Panc1 (cell line): ENCODE measurements around the gene TMEM192. TPM values are rescaled to one million over a fixed set of nuclear protein-coding genes. Genes with fewer than 3 reads are reported as not detected.
"Not testable (repeated sequence)": the region's sequence is repeated elsewhere in the genome, so short reads cannot be mapped to it uniquely, and the experiment has no call there.

Source experiments
- ATAC-seq: fragments of 200-7000 bp; cut with Tn5 transposase; 2 replicates; pipeline ENCODE4 v1.9.1; 2020; ENCODE audit warnings: mild to moderate bottlenecking, moderate library complexity
- BruUV-seq: library from RNA; stranded (reverse); fragments of 400-500 nt; replicated peaks from 2 replicates; lab custom pipeline; 2021; lab: Mats Ljungman, UMichigan
- CTCF ChIA-PET: fragments of 300-600 bp; sonication (Branson Sonifier 250); formaldehyde crosslinking; loops from one replicate; lab custom pipeline; 2022; ENCODE audit warnings: antibody characterized with exemption; lab: Charles Lee
- POLR2A ChIA-PET: fragments of 300-600 bp; sonication (Branson Sonifier 250); formaldehyde crosslinking; loops from one replicate; lab custom pipeline; 2022; ENCODE audit warnings: antibody characterized with exemption; lab: Charles Lee
- DNase-seq: peaks from one replicate; pipeline ENCODE4 v3.0.0-alpha.2; 2010; ENCODE audit warnings: low read depth, low spot score
- H3K27ac ChIP-seq: 2 replicates; pipeline ENCODE4 v1.5.1; 2011; ENCODE audit warnings: mild to moderate bottlenecking, low read length, inconsistent platforms
- H3K27me3 ChIP-seq: fragments of 200-500 bp; sonication (Bioruptor generic); 2 replicates; pipeline ENCODE4 v1.6.0; 2014; ENCODE audit warnings: low read length, inconsistent platforms; ENCODE audit not compliant: control insufficient read depth, insufficient read depth
- H3K36me3 ChIP-seq: fragments of 200-500 bp; sonication (Bioruptor generic); 2 replicates; pipeline ENCODE4 v1.5.1; 2014; ENCODE audit warnings: inconsistent platforms, mild to moderate bottlenecking, low read length, moderate library complexity; ENCODE audit not compliant: control insufficient read depth, insufficient read depth
- H3K4me1 ChIP-seq: 2 replicates; pipeline ENCODE4 v1.5.1; 2011; ENCODE audit warnings: inconsistent platforms, mild to moderate bottlenecking, low read length, moderate library complexity; ENCODE audit not compliant: control insufficient read depth, insufficient read depth
- H3K4me3 ChIP-seq, 2 experiments: 2 replicates each; pipeline ENCODE4 v1.5.1; 2011 to 2012; ENCODE audit warnings: low read depth in 2 of 2, low read length in 2 of 2, mild to moderate bottlenecking in 2 of 2, inconsistent platforms in 1 of 2, moderate library complexity in 1 of 2
- H3K9me3 ChIP-seq: fragments of 200-500 bp; sonication (Bioruptor generic); 2 replicates; pipeline ENCODE4 v1.5.1; 2014; ENCODE audit warnings: low read depth, mild to moderate bottlenecking, inconsistent platforms, low read length, moderate library complexity; ENCODE audit not compliant: control insufficient read depth, insufficient read depth
- CTCF ChIP-seq: fragments of 450-650 bp; IDR thresholded peaks from 2 replicates; pipeline ENCODE4 v1.5.1; 2017; ENCODE audit warnings: mild to moderate bottlenecking
- POLR2AphosphoS5 ChIP-seq: IDR thresholded peaks from 2 replicates; pipeline ENCODE4 v1.6.1; 2012; ENCODE audit warnings: mild to moderate bottlenecking, low read depth, low read length, moderate library complexity
- REST ChIP-seq, 2 experiments: IDR thresholded peaks; 2 replicates each; pipeline ENCODE4 v1.6.1; 2011 to 2012; ENCODE audit warnings: low read depth in 2 of 2, control low read depth in 1 of 2, low read length in 1 of 2, mild to moderate bottlenecking in 1 of 2, moderate library complexity in 1 of 2; ENCODE audit not compliant: insufficient read depth in 1 of 2
- SIN3A ChIP-seq: IDR thresholded peaks from 2 replicates; pipeline ENCODE4 v1.6.1; 2012; ENCODE audit warnings: low read depth, mild to moderate bottlenecking, low read length, moderate library complexity, borderline replicate concordance; ENCODE audit not compliant: insufficient read depth
- TCF7L2 ChIP-seq: IDR thresholded peaks from 2 replicates; pipeline ENCODE4 v1.6.1; 2011; ENCODE audit warnings: mild to moderate bottlenecking, low read depth, low read length, inconsistent platforms
- in situ Hi-C: cut with HindIII; loops from 2 replicates; pipeline ENCODE4 v1.10.0; 2016; ENCODE audit warnings: low sequenced_read_pairs, low pct_unique_long_range_greater_than_20kb
- intact Hi-C: fragments of 100-400 bp; cut with micrococcal nuclease; formaldehyde crosslinking; loops from one replicate; pipeline ENCODE4 v1.10.0; 2022; ENCODE audit not compliant: unreplicated experiment
- total RNA-seq: library from RNA; stranded (reverse); gene quantifications from one replicate; pipeline ENCODE4 v1.2.1, GENCODE V29; 2021; ENCODE audit not compliant: unreplicated experiment

TMEM192 gene
- total RNA-seq, 1 experiment from 2014 or later = 7.2 TPM

GRCh38 chr4:165085946-165086345, 26.7 kb downstream of the TMEM192 start:
- no peak for TF ChIP-seq TCF7L2
- no peak for TF ChIP-seq REST (IDR thresholded peaks at IDR 0.05; ENCODE audit: insufficient read depth in 1 of 2, low read depth in 2 of 2, low read length in 1 of 2)
- TF ChIP-seq POLR2AphosphoS5 = no peak
- no peak for TF ChIP-seq CTCF
- TF ChIP-seq SIN3A = no peak
- intact Hi-C loops = no loop called here
- Histone ChIP-seq H3K27me3 (no peaks in the 10 kb centered on the region), H3K36me3 (no peaks in the 10 kb centered on the region), H3K27ac (no peak overlapping the region), H3K9me3 (no peaks in the 10 kb centered on the region), H3K4me1 (no peaks in the 10 kb centered on the region), H3K4me3 (no peak overlapping the region)
- BruUV-seq = no TSS peak
- ChIA-PET CTCF (no interaction called here), POLR2A (no interaction called here)
- in situ Hi-C loops = no loop called here
- ATAC-seq = no peak
- no peak for DNase-seq

- H3K9me3 ChIP-seq, DNase-seq, BruUV-seq, POLR2A ChIA-PET, H3K4me1 ChIP-seq, H3K27ac ChIP-seq, H3K27me3 ChIP-seq, intact Hi-C loops, ATAC-seq, CTCF ChIA-PET, H3K36me3 ChIP-seq, in situ Hi-C loops, H3K4me3 ChIP-seq: not testable (repeated sequence)
Observed at GRCh38 chr4:165084787-165085186, 27.9 kb downstream of the TMEM192 start.

GRCh38 chr4:165079476-165079875, 33.2 kb downstream of the TMEM192 start:
- no TSS peak for BruUV-seq
- POLR2A ChIA-PET = no interaction called here
- H3K27me3 ChIP-seq = no peaks in the 10 kb centered on the region
- no peak overlapping the region for H3K4me3 ChIP-seq
- intact Hi-C loops (no loop called here), in situ Hi-C loops (no loop called here)
- H3K27ac ChIP-seq = no peak overlapping the region
- no peaks in the 10 kb centered on the region for H3K9me3 ChIP-seq
- CTCF ChIA-PET = no interaction called here
- TF ChIP-seq REST (IDR thresholded peaks at IDR 0.05; ENCODE audit: insufficient read depth in 1 of 2, low read depth in 2 of 2, low read length in 1 of 2) (no peak), POLR2AphosphoS5 (no peak), TCF7L2 (no peak), CTCF (no peak), SIN3A (no peak)
- DNase-seq (no peak), ATAC-seq (no peak)
- H3K4me1 ChIP-seq = no peaks in the 10 kb centered on the region
- no peaks in the 10 kb centered on the region for H3K36me3 ChIP-seq
